ENCODE data around the gene FBXW12.

FBXW12 gene

GRCh38 chr3:48422681-48423080 is 50.7 kb downstream of the FBXW12 start:
- no peak for DNase-seq (ENCODE audit: low read depth)

DNA sequence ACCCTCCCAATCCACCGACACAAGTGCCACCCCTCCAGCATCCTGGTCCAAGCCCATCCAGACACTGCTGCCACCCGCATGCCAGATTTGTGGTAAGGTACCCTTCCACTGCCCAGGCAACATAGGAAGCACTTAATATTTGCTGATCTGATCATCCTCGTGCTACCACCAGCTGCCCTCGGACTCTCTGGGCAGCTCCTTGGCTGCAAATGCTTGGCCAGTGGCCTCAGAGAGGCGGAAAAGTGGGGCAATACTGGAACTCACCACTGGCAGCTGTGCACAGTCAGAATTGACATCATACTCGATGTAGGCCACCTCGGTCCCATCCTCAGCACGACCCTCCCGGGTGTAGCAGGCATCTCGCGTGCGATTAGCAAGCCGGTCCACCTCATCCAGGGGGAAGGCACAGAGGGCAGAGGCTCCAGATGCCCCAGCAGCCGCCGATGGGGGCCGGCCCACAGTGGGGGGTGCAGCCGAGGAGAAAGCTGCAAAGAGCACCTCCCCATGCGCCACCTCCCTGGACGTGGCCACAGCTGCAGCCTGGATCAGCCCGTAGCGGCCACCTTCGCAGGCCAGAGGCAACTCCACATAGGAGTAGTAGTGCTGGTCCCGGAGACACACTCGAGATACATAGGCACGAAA is 51.3 kb downstream of the FBXW12 start:
- peak; percentile 45 for DNase-seq (ENCODE audit: low read depth)

DNA sequence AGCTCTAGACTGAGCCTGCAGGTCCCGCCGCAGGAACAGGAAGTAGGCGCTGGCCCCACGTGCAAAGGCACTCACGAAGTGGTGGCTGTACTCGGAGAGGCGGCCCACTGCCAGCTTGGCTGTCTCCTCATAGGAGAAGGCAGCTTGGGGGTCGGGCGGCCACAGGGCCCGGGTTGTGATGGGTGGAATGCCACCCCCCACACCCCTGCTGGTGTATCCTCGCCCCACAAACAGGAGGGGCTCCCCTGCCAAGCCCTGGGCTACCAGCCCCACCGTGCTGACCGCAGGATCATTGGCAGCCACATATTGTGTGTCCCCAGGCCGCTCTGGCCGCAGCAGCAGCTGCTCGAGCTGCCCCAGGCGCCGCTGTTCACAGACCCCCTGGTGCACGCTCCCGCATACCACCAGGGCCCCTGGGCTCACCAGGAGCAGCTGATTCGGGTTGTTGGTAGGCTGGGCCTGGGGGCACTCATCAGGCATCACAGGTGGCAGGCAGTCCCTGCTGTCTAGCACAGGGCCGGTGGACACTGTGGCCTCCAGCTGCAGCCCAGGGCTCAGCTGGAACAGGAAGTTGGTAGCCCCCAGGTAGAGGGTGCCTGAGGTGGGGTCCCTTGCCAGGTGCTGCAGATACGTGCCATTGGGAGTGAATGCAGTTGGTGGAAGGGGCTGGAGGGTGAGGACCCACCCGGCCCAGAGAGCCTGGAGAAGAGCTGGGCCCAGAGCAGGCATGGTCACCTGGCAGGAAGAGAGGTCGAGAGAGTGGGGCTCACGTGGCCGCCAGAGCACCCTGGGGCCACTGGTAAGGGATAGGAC is 52.1 kb downstream of the FBXW12 start:
- DNase-seq (ENCODE audit: low read depth) = no peak

DNA sequence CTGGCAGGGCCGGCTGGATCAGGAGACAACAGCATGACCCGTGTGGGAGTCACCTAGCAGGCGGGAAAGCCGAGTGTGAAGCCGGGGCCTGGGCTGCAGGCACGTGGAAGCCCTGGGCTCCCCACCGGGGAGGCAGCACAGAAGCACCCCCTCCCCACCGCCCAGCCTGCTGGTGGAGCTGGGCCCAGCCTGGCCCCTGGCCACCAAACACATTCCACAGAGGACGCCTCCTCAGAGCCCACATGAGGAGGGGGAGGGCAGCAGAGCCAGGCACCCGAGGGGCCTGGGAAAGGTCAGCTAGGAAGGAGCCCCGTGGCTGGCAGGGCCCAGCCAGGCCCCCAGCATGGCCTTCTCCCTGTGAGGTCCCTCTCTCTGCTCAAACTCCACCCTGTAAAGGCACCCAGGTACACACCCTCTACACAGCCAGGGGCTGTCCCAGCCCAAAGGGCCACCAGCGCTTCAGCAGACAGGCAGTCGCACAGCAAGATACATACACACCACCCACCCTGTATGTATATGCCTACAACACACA is 53.3 kb downstream of the FBXW12 start:
- DNase-seq (ENCODE audit: low read depth) = no peak

GRCh38 chr3:48426401-48426909 is 54.4 kb downstream of the FBXW12 start:
- no peak for DNase-seq (ENCODE audit: low read depth)

- DNase-seq (ENCODE audit: low read depth) = peak; percentile 86
These were observed 55.1 kb downstream of the FBXW12 start for GRCh38 chr3:48426944-48427629.

DNA sequence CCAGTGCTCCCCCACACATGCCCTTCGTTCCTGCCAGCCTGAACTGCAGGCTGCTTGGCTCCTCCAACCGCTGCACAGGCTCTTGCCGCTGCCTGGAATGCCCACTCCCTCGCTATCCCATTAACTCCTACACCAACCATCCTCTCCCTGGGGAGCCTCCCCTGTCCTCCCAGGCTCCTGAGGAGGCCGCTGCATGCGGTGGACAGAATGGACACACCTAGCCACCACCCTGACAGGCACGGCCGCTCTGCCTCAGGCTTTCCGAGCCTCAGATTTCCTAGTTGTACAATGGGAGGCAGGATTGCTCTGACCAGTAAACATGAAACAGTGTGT is 55.6 kb downstream of the FBXW12 start:
- DNase-seq (ENCODE audit: low read depth) = no peak

DNA sequence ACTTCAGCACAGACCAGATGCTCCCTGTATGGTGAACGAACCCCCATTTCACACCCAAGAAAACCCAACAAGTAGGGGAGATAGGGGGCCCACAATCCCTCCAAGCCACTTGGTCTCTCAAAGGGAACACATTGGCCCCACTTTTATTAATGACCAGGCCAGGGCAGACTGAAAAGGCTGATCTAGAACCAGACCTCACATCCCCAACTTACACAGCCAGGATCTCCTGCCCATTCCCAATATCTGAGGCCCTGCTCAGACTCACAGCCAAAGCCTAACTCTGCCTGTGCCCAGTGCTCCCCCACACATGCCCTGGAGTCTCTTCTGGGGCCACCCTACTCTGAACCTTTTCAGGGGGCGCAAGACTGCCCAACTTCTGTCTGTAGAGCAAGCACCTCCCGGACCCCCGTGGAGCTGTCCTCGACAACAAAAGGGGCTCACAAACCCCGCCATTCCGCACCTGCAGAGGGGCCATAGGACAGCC is 56.1 kb downstream of the FBXW12 start:
- DNase-seq (ENCODE audit: low read depth) = no peak

DNA sequence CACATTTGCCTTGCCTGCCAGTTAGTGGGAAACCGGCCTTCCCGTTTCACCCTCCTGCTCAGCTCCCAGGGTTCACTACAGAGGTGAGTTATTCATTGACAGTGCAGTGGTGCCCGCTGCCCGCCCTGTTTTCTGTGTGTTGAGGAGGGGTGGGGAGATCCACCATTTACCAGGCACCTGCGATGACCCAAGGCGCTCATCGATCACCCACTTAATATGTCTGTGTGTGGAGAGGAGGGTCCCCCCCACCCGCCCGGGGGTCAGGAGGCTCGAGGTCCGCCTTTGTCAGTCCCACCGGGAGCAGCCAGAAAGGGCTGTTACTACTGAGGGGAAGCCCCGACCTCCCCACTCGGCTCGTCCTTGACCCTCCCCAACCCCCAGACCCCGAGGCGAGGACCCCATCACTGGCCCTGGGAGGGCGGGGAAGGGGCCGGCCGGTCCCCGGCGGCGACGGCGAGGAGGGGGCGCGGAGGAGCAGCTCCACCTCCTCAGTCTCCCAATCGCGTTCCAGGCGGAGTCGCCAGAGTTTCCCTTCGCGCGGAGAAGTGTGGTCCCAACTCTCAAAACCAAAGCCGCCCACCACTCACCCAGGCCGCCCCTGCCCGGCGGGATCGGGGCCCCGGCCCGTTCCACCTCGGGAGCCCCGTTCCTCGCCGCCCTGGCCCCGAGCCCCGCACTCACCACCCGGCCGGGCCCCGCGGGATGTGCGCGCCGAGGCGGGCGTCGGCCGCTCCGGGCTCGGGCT is 56.7 kb downstream of the FBXW12 start:
- no peak for DNase-seq (ENCODE audit: low read depth)

GRCh38 chr3:48429317-48429959 is 57.4 kb downstream of the FBXW12 start:
- peak; percentile 33 for DNase-seq (ENCODE audit: low read depth)

DNA sequence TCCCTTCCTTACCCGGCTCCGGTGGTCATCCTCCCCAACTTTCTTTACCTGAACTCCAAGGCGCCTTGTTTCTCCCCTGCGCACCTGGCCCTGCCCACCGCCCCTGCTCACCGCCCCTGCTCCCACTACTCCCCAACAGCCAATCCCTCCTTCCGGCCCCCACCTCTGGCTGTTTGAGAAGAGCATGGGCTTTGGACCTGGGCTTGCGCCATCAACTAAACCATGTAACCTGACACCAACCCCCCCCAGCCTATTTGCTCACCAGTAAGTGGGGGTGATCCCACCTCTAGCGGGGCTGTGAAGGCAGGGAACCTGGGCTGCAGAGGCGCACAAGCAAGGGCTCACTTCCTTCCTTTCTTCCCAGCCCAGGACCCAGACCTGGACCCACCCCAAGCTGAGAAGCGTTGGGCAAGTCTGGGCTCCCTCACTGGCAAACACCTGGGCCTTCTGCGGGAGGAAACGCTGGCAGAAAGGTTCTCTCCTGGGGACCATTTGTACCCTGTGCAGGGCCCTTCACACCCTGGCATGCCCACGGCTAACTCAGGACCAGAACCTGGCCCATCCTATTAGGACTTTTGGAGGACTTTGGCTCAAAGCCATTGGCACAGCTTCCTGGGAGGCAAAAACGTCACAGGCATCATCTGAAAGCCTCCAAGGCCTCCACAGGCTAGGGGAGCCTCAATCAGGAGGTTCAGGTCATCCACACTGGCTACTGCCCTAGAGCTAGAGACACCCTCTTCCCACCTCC is 58.1 kb downstream of the FBXW12 start, which contains the start of gene PLXNB1:
TSS of gene PLXNB1 (minus strand) at position 127 of the 748 bp plus-strand sequence. CDS start 5,475 bp downstream, outside the sequence.
- DNase-seq (ENCODE audit: low read depth) = peak; percentile 46

- DNase-seq (ENCODE audit: low read depth) = no peak
These were observed 58.7 kb downstream of the FBXW12 start for GRCh38 chr3:48430708-48431101.

- DNase-seq (ENCODE audit: low read depth) = no peak
These were observed 59.4 kb downstream of the FBXW12 start for GRCh38 chr3:48431224-48432029.

DNA sequence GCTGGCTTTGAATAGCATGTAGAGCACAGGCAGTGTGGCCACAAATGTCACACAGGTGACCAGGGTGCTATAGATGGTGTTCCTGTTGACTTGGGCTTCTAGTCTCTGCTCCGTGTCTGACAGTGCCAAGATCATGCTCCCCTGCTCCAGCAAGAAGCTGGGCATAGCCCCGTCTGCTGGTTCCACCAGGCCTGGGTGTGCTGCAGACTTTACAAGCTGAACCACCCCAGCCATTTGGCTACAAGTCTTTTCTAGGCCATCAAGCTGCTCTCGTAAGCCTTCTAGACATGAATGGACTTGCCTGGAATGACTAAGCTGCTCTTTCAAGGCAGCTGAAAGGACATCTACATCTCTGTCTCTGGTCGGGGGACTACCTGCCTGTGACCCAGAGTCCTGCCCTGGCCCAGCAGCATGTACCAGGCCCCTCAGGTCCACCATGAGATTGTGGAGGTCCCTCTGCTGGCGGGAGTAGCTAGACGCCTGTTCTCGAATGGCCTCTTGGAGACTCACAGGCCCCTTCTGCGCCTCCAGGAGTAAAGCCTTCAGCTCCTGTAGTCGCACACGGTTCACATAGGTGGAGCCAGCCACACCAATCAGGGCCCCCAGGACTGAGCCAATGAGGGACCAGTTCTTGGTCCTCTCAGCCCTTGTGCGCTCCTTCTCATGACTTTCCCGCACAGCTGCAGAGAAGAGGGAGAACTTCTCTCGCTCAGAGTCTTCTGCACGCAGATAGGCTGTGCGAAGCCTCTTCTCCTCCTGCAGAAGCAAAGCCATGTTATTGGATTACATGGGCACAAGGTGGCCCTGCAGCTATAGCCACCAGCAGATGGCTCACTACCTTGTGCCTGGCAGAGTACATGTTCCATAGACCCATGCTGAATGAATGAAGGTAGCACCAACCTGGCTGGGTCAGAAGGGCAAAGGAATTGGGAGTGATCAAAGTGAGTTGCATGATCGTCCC is 60.7 kb downstream of the FBXW12 start:
- DNase-seq (ENCODE audit: low read depth) = no peak

DNA sequence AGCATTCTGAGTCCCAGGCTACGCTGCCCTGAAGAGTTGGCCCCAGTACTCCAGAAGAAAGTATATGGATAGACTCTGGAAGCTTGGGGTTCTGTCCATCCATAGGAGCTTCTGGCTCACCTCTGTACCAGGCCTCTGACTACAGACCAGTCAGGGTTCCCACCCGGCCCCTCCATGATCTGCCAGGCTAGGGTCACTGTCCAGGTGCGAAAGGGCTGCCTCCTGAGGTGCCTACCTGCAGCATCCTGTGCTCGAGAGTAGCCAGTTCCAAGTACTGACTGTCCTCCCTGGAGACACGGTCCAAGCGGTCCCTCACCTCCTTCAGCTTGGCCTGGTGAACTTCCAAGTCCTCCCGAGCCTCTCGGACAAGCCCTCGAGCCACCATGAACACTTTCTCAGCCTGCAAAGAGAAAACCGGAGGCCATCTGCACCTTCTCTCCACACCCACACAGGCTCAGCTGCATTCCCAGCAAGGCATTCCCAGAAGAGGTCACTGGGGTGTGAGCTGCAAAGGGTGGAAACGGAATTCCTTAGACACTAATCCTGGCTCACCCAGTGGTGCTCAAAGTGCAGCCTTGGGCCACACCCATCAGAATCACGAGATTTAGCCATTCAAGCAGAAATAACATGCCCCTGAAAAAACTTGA is 61.6 kb downstream of the FBXW12 start:
- no peak for DNase-seq (ENCODE audit: low read depth)

GRCh38 chr3:48434591-48435222 is 62.7 kb downstream of the FBXW12 start:
- DNase-seq (ENCODE audit: low read depth) = no peak

- DNase-seq (ENCODE audit: low read depth) = no peak
These were observed 63.2 kb downstream of the FBXW12 start for GRCh38 chr3:48435223-48435595.

Data from fibroblast of gingiva (primary cell).